WTC11 (cell line): ENCODE results near the gene LHPP. TPM values are rescaled to one million over a fixed set of nuclear protein-coding genes. Genes with fewer than 3 reads are reported as not detected.

Experiments used
- ATAC-seq: fragments of 200-7000 bp; cut with Tn5 transposase; 2 replicates; pipeline ENCODE4 v1.10.0; 2021; ENCODE audit warnings: mild to moderate bottlenecking, moderate library complexity
- CTCF ChIA-PET: fragments of 300-600 bp; sonication (Branson Sonifier 250); formaldehyde crosslinking; loops from one replicate; lab custom pipeline; 2021; ENCODE audit warnings: antibody characterized with exemption; lab: Charles Lee
- POLR2A ChIA-PET: fragments of 350-600 bp; sonication (Branson Sonifier 250); formaldehyde crosslinking; loops from one replicate; lab custom pipeline; 2021; ENCODE audit warnings: antibody characterized with exemption; lab: Charles Lee
- DNase-seq: peaks from one replicate; pipeline ENCODE4 v3.0.0; 2021; ENCODE audit warnings: low spot score
- H3K27ac Mint-ChIP-seq: 2 replicates; pipeline ENCODE4 v1.8.0; 2021; ENCODE audit warnings: mixed read lengths
- H3K27me3 Mint-ChIP-seq: 2 replicates; pipeline ENCODE4 v1.8.0; 2021; ENCODE audit warnings: low read depth, mild to moderate bottlenecking, moderate library complexity, mixed read lengths
- H3K36me3 Mint-ChIP-seq: 2 replicates; pipeline ENCODE4 v1.8.0; 2021; ENCODE audit warnings: mixed read lengths
- H3K4me1 Mint-ChIP-seq: 2 replicates; pipeline ENCODE4 v1.8.0; 2022; ENCODE audit warnings: mixed read lengths
- H3K4me3 Mint-ChIP-seq: 2 replicates; pipeline ENCODE4 v1.8.0; 2021; ENCODE audit warnings: mild to moderate bottlenecking, moderate library complexity, mixed read lengths
- H3K9me3 Mint-ChIP-seq: 2 replicates; pipeline ENCODE4 v1.8.0; 2021; ENCODE audit warnings: mixed read lengths
- ATF1 ChIP-seq: sonication (generic); formaldehyde crosslinking; IDR thresholded peaks from 2 replicates; pipeline ENCODE4 v1.8.1; 2023; ENCODE audit warnings: mild to moderate bottlenecking, moderate library complexity, missing genetic modification reagents
- ATF3 ChIP-seq: sonication (generic); formaldehyde crosslinking; conservative IDR thresholded peaks from 2 replicates; pipeline ENCODE4 v1.8.1; 2022; ENCODE audit warnings: mild to moderate bottlenecking, missing genetic modification reagents
- ELF4 ChIP-seq: sonication (generic); formaldehyde crosslinking; IDR thresholded peaks from 2 replicates; pipeline ENCODE4 v1.8.1; 2022; ENCODE audit warnings: low read depth, mild to moderate bottlenecking, moderate library complexity, missing genetic modification reagents
- FOXP1 ChIP-seq: sonication (generic); formaldehyde crosslinking; IDR thresholded peaks from 2 replicates; pipeline ENCODE4 v1.8.0; 2022; ENCODE audit warnings: missing genetic modification reagents, mild to moderate bottlenecking, moderate library complexity, borderline replicate concordance
- HMGXB4 ChIP-seq: sonication (generic); formaldehyde crosslinking; IDR thresholded peaks from 2 replicates; pipeline ENCODE4 v1.8.1; 2023; ENCODE audit warnings: mild to moderate bottlenecking, moderate library complexity, missing genetic modification reagents
- MAX ChIP-seq: sonication (generic); formaldehyde crosslinking; IDR thresholded peaks from 2 replicates; pipeline ENCODE4 v1.8.0; 2022; ENCODE audit warnings: mild to moderate bottlenecking, missing genetic modification reagents
- OVOL2 ChIP-seq: fragments of 250-450 bp; sonication (Bioruptor Pico); IDR thresholded peaks from 2 replicates; pipeline ENCODE4 v1.9.0; 2021; ENCODE audit warnings: mild to moderate bottlenecking, borderline replicate concordance
- RELA ChIP-seq: sonication (generic); formaldehyde crosslinking; IDR thresholded peaks from 2 replicates; pipeline ENCODE4 v1.8.1; 2022; ENCODE audit warnings: missing genetic modification reagents, mild to moderate bottlenecking, borderline replicate concordance
- SMAD4 ChIP-seq: sonication (generic); formaldehyde crosslinking; IDR thresholded peaks from 2 replicates; pipeline ENCODE4 v1.8.0; 2022; ENCODE audit warnings: mild to moderate bottlenecking, missing genetic modification reagents
- ZBTB21 ChIP-seq: sonication (generic); formaldehyde crosslinking; IDR thresholded peaks from 2 replicates; pipeline ENCODE4 v1.8.1; 2023; ENCODE audit warnings: mild to moderate bottlenecking, missing genetic modification reagents, borderline replicate concordance
- ZNF138 ChIP-seq: sonication (generic); formaldehyde crosslinking; conservative IDR thresholded peaks from 2 replicates; pipeline ENCODE4 v1.8.1; 2022; ENCODE audit warnings: mild to moderate bottlenecking, moderate library complexity, missing genetic modification reagents
- ZNF219 ChIP-seq: sonication (generic); formaldehyde crosslinking; IDR thresholded peaks from 2 replicates; pipeline ENCODE4 v1.8.0; 2023; ENCODE audit warnings: missing genetic modification reagents, mild to moderate bottlenecking, borderline replicate concordance
- ZNF317 ChIP-seq: sonication (generic); formaldehyde crosslinking; IDR thresholded peaks from 2 replicates; pipeline ENCODE4 v1.8.1; 2023; ENCODE audit warnings: low read depth, mild to moderate bottlenecking, moderate library complexity, missing genetic modification reagents, borderline replicate concordance
- ZNF425 ChIP-seq: fragments of 250-450 bp; sonication (Bioruptor Pico); conservative IDR thresholded peaks from 2 replicates; pipeline ENCODE4 v1.9.0; 2021; ENCODE audit warnings: mild to moderate bottlenecking
- ZNF532 ChIP-seq: fragments of 250-450 bp; sonication (Bioruptor Pico); IDR thresholded peaks from 2 replicates; pipeline ENCODE4 v1.9.0; 2021; ENCODE audit warnings: mild to moderate bottlenecking, borderline replicate concordance
- ZNF671 ChIP-seq: fragments of 250-450 bp; sonication (Bioruptor Pico); IDR thresholded peaks from 2 replicates; pipeline ENCODE4 v1.8.0; 2021; ENCODE audit warnings: mild to moderate bottlenecking
- total RNA-seq: library from RNA; stranded (reverse); gene quantifications from 3 replicates; pipeline ENCODE4 v1.2.3, GENCODE V29; 2021
- TF ChIP-seq, protein P1 (sequence below): fragments of 250-450 bp; sonication (Bioruptor Pico); IDR thresholded peaks from 2 replicates; pipeline ENCODE4 v1.9.0; 2021; ENCODE audit warnings: mild to moderate bottlenecking
- TF ChIP-seq, protein P2 (sequence below): sonication (generic); formaldehyde crosslinking; IDR thresholded peaks from 2 replicates; pipeline ENCODE4 v1.8.0; 2022; ENCODE audit warnings: mild to moderate bottlenecking, missing genetic modification reagents

Gene LHPP
- total RNA-seq, 1 experiment from 2014 or later: 33.2 TPM

- no peak for ATAC-seq
- CTCF ChIA-PET: interaction anchor here (1.1 to 4.1 kb wide), 5 partner anchors 11 to 204 kb away, joined by 3 to 26 read pairs (median 12); no protein-coding TSS in a partner anchor
Measured at GRCh38 chr10:124537166-124537725, 75.6 kb downstream of the LHPP start.

DNA sequence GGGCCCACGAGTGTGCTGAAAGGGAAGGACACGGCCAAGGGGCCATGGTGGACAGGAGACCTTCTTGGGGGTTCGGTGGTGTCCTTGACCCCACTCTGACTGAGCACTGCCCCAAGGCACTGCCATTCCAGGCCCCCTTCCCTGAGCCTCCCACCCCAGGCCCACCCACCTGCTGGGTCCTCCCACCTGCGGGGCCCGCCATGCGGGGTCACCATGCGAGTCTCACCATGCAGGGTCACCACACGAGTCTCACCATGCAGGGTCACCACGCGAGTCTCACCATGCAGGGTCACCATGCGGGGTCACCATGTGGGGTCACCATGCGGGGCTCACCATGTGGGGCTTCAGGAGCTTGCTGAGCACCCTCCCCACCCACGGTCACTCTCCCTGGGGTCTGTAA, 76.3 kb downstream of the LHPP start:
- no peak overlapping the region for H3K27ac Mint-ChIP-seq

More at GRCh38 chr10:124537166-124537725, 75.6 kb downstream of the LHPP start:
- no peaks in the 10 kb centered on the region for H3K9me3 Mint-ChIP-seq
- no peak overlapping the region for H3K27ac Mint-ChIP-seq
- POLR2A ChIA-PET: interaction anchor here (0.8 kb wide), 1 partner anchor 134 kb away, joined by 3 read pairs; no protein-coding TSS in a partner anchor
- H3K4me3 Mint-ChIP-seq: no peak overlapping the region
- no peak for DNase-seq
- H3K27me3 Mint-ChIP-seq: no peaks in the 10 kb centered on the region
- H3K36me3 Mint-ChIP-seq: no peaks in the 10 kb centered on the region
- TF ChIP-seq ELF4 (CRISPR knock-in tag) (no peak), FOXP1 (CRISPR knock-in tag) (0 out of 2 replicates have a peak, but pooled peaks have one; percentile 13), ZNF532 (CRISPR knock-in tag) (no peak), OVOL2 (CRISPR knock-in tag) (no peak)
- TF ChIP-seq, protein P1, sequence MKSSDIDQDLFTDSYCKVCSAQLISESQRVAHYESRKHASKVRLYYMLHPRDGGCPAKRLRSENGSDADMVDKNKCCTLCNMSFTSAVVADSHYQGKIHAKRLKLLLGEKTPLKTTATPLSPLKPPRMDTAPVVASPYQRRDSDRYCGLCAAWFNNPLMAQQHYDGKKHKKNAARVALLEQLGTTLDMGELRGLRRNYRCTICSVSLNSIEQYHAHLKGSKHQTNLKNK: no peak
- H3K4me1 Mint-ChIP-seq: peaks cover 29% of the 10 kb centered on the region

GRCh38 chr10:124538706-124539105, 77.1 kb downstream of the LHPP start:
- Mint-ChIP-seq H3K27me3 (no peaks in the 10 kb centered on the region), H3K36me3 (no peaks in the 10 kb centered on the region), H3K4me1 (peaks cover 15% of the 10 kb centered on the region), H3K9me3 (no peaks in the 10 kb centered on the region), H3K4me3 (no peak overlapping the region), H3K27ac (no peak overlapping the region)
- TF ChIP-seq HMGXB4 (no peak), ZNF219 (no peak), ZNF317 (CRISPR knock-in tag) (no peak), ZNF138 (CRISPR knock-in tag) (no peak), SMAD4 (CRISPR knock-in tag) (no peak), ATF1 (CRISPR knock-in tag) (no peak), ATF3 (CRISPR knock-in tag) (no peak), ZNF671 (CRISPR knock-in tag) (no peak), MAX (CRISPR knock-in tag) (no peak), ZNF425 (CRISPR knock-in tag) (no peak), ELF4 (CRISPR knock-in tag) (no peak)
- ATAC-seq: no peak
- ChIA-PET CTCF (interaction anchor here (0.9 to 4.1 kb wide), 7 partner anchors 9 to 204 kb away, joined by 3 to 18 read pairs (median 6); no protein-coding TSS in a partner anchor), POLR2A (no interaction called here)
- DNase-seq: no peak

More for the DNA sequence above, 76.3 kb downstream of the LHPP start:
- TF ChIP-seq OVOL2 (CRISPR knock-in tag) (no peak), ZBTB21 (CRISPR knock-in tag) (no peak), RELA (no peak)
- TF ChIP-seq, protein P2, sequence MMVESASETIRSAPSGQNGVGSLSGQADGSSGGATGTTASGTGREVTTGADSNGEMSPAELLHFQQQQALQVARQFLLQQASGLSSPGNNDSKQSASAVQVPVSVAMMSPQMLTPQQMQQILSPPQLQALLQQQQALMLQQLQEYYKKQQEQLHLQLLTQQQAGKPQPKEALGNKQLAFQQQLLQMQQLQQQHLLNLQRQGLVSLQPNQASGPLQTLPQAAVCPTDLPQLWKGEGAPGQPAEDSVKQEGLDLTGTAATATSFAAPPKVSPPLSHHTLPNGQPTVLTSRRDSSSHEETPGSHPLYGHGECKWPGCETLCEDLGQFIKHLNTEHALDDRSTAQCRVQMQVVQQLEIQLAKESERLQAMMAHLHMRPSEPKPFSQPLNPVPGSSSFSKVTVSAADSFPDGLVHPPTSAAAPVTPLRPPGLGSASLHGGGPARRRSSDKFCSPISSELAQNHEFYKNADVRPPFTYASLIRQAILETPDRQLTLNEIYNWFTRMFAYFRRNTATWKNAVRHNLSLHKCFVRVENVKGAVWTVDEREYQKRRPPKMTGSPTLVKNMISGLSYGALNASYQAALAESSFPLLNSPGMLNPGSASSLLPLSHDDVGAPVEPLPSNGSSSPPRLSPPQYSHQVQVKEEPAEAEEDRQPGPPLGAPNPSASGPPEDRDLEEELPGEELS (CRISPR knock-in tag): no peak
- TF ChIP-seq, all 79 proteins: peak for 0
- peaks cover 23% of the 10 kb centered on the region for H3K4me1 Mint-ChIP-seq
- no peak for ATAC-seq
- H3K9me3 Mint-ChIP-seq: no peaks in the 10 kb centered on the region
- H3K4me3 Mint-ChIP-seq: no peak overlapping the region
- POLR2A ChIA-PET: no interaction called here
- CTCF ChIA-PET: interaction anchor here (1.0 to 4.1 kb wide), 3 partner anchors 10 to 52 kb away, joined by 6 to 26 read pairs (median 15); no protein-coding TSS in a partner anchor
- no peaks in the 10 kb centered on the region for H3K36me3 Mint-ChIP-seq
- DNase-seq: no peak
- no peaks in the 10 kb centered on the region for H3K27me3 Mint-ChIP-seq
